H9 (cell line): ENCODE measurements around the gene RGS6. TPM values are rescaled to one million over a fixed set of nuclear protein-coding genes. Genes with fewer than 3 reads are reported as not detected.

Experiments used
- DNase-seq: peaks from one replicate; pipeline ENCODE4 v3.0.0-alpha.2; 2017
- H2AFZ ChIP-seq: one replicate; pipeline ENCODE4 v1.6.1; 2013; ENCODE audit warnings: mild to moderate bottlenecking, low read length, control low read depth, moderate library complexity
- H2AK5ac ChIP-seq: 2 replicates; pipeline ENCODE4 v1.6.1; 2013; ENCODE audit warnings: low read length, control low read depth, mixed read lengths; ENCODE audit not compliant: insufficient read length
- H2BK120ac ChIP-seq: one replicate; pipeline ENCODE4 v1.6.1; 2013; ENCODE audit warnings: low read depth, mild to moderate bottlenecking, low read length, control low read depth, inconsistent platforms; ENCODE audit not compliant: poor library complexity, severe bottlenecking
- H2BK12ac ChIP-seq: 2 replicates; pipeline ENCODE4 v1.6.1; 2013; ENCODE audit warnings: low read length, control low read depth, mixed read lengths, low read depth; ENCODE audit not compliant: insufficient read length
- H2BK15ac ChIP-seq: 2 replicates; pipeline ENCODE4 v1.6.1; 2013; ENCODE audit warnings: low read depth, low read length, control low read depth
- H2BK20ac ChIP-seq: one replicate; pipeline ENCODE4 v1.6.1; 2013; ENCODE audit warnings: low read depth, mild to moderate bottlenecking, low read length, control low read depth, inconsistent platforms; ENCODE audit not compliant: poor library complexity, severe bottlenecking
- H2BK5ac ChIP-seq: 2 replicates; pipeline ENCODE4 v1.6.1; 2013; ENCODE audit warnings: low read length, control low read depth, mixed read lengths; ENCODE audit not compliant: insufficient read length
- H3K14ac ChIP-seq: 2 replicates; pipeline ENCODE4 v1.6.1; 2013; ENCODE audit warnings: low read length, control low read depth; ENCODE audit not compliant: insufficient read depth
- H3K18ac ChIP-seq: 2 replicates; pipeline ENCODE4 v1.6.1; 2013; ENCODE audit warnings: low read depth, mild to moderate bottlenecking, mixed read lengths, low read length, control low read depth; ENCODE audit not compliant: insufficient read length
- H3K23ac ChIP-seq: 2 replicates; pipeline ENCODE4 v1.6.1; 2013; ENCODE audit warnings: low read length, control low read depth, mixed read lengths, low read depth; ENCODE audit not compliant: insufficient read length
- H3K23me2 ChIP-seq: 2 replicates; pipeline ENCODE4 v1.6.1; 2013; ENCODE audit warnings: low read depth, mild to moderate bottlenecking, mixed read lengths, low read length, control low read depth; ENCODE audit not compliant: insufficient read length, poor library complexity, severe bottlenecking
- H3K27ac ChIP-seq: 2 replicates; pipeline ENCODE4 v1.5.1; 2013; ENCODE audit warnings: low read length, control low read depth, mixed read lengths, low read depth; ENCODE audit not compliant: insufficient read length
- H3K27me3 ChIP-seq: 2 replicates; pipeline ENCODE4 v1.6.1; 2013; ENCODE audit warnings: low read length, control low read depth, inconsistent platforms; ENCODE audit not compliant: insufficient read depth
- H3K4ac ChIP-seq: 2 replicates; pipeline ENCODE4 v1.6.1; 2013; ENCODE audit warnings: low read depth, mild to moderate bottlenecking, control low read depth, inconsistent platforms, low read length, moderate library complexity
- H3K4me1 ChIP-seq: 2 replicates; pipeline ENCODE4 v1.6.1; 2013; ENCODE audit warnings: low read length, control low read depth, inconsistent platforms; ENCODE audit not compliant: insufficient read depth
- H3K4me2 ChIP-seq: 2 replicates; pipeline ENCODE4 v1.6.1; 2013; ENCODE audit warnings: low read length, control low read depth, mixed read lengths; ENCODE audit not compliant: insufficient read length, insufficient read depth
- H3K56ac ChIP-seq: 2 replicates; pipeline ENCODE4 v1.6.1; 2013; ENCODE audit warnings: low read depth, mild to moderate bottlenecking, mixed read lengths, low read length, control low read depth; ENCODE audit not compliant: insufficient read length
- H3K79me1 ChIP-seq: 2 replicates; pipeline ENCODE4 v1.6.1; 2013; ENCODE audit warnings: low read depth, mild to moderate bottlenecking, moderate library complexity, low read length, control low read depth, inconsistent platforms; ENCODE audit not compliant: insufficient read depth, poor library complexity, severe bottlenecking
- H3K79me2 ChIP-seq: 2 replicates; pipeline ENCODE4 v1.6.1; 2013; ENCODE audit warnings: low read length, control low read depth, inconsistent platforms; ENCODE audit not compliant: insufficient read depth
- H3K9ac ChIP-seq: 2 replicates; pipeline ENCODE4 v1.6.1; 2013; ENCODE audit warnings: low read length, control low read depth, mixed read lengths; ENCODE audit not compliant: insufficient read length; ENCODE audit errors: extremely low read depth
- H3K9me3 ChIP-seq: one replicate; pipeline ENCODE4 v1.6.1; 2013; ENCODE audit warnings: low read depth, low read length, inconsistent platforms; ENCODE audit not compliant: control insufficient read depth
- H3T11ph ChIP-seq: one replicate; pipeline ENCODE4 v1.6.1; 2013; ENCODE audit warnings: mild to moderate bottlenecking, low read length, control low read depth, inconsistent platforms
- H4K20me1 ChIP-seq: one replicate; pipeline ENCODE4 v1.6.1; 2013; ENCODE audit not compliant: control insufficient read depth, insufficient read length, insufficient read depth
- H4K5ac ChIP-seq: 2 replicates; pipeline ENCODE4 v1.6.1; 2013; ENCODE audit warnings: low read depth, mild to moderate bottlenecking, mixed read lengths, low read length, control low read depth; ENCODE audit not compliant: insufficient read length
- H4K8ac ChIP-seq: replicated peaks from 2 replicates; pipeline ENCODE4 v1.6.1; 2013; ENCODE audit warnings: low read length, control low read depth, mixed read lengths, low read depth; ENCODE audit not compliant: insufficient read length
- H4K91ac ChIP-seq: 2 replicates; pipeline ENCODE4 v1.6.1; 2013; ENCODE audit warnings: low read depth, mild to moderate bottlenecking, moderate library complexity, mixed read lengths, low read length, control low read depth; ENCODE audit not compliant: insufficient read length
- H3K27ac Mint-ChIP-seq, 3 experiments: 2 replicates in 2 of 3; 3 replicates in 1 of 3; pipeline ENCODE4 v1.8.0; 2020 to 2021; ENCODE audit warnings: mixed read lengths in 3 of 3, mild to moderate bottlenecking in 1 of 3, moderate library complexity in 1 of 3
- H3K27me3 Mint-ChIP-seq: 2 replicates; pipeline ENCODE4 v1.8.0; 2021; ENCODE audit warnings: low read depth, mild to moderate bottlenecking, moderate library complexity, mixed read lengths
- H3K36me3 Mint-ChIP-seq, 3 experiments: 2 replicates in 2 of 3; 3 replicates in 1 of 3; pipeline ENCODE4 v1.8.0; 2020 to 2021; ENCODE audit warnings: low read depth in 3 of 3, mixed read lengths in 3 of 3; ENCODE audit not compliant: insufficient read depth in 1 of 3
- H3K4me1 Mint-ChIP-seq, 2 experiments: 2 replicates each; pipeline ENCODE4 v1.8.0; 2020; ENCODE audit warnings: mixed read lengths in 2 of 2
- H3K4me3 Mint-ChIP-seq, 2 experiments: 2 replicates in 1 of 2; 3 replicates in 1 of 2; pipeline ENCODE4 v1.8.0; 2020 to 2021; ENCODE audit warnings: mild to moderate bottlenecking in 2 of 2, mixed read lengths in 2 of 2, moderate library complexity in 1 of 2
- H3K9me3 Mint-ChIP-seq, 2 experiments: 2 replicates in 1 of 2; 3 replicates in 1 of 2; pipeline ENCODE4 v1.8.0; 2020; ENCODE audit warnings: mild to moderate bottlenecking in 2 of 2, mixed read lengths in 2 of 2, moderate library complexity in 1 of 2
- WGBS: extraction: QIAGEN DNeasy Blood & Tissue Kit; methylation state at CpG from one replicate; pipeline ENCODE4 v1.1.7; 2013; ENCODE audit warnings: missing lambda C conversion rate, low lambda C conversion rate, mixed read lengths; ENCODE audit not compliant: insufficient read length; ENCODE audit errors: extremely low coverage; 5-methylcytosine and 5-hydroxymethylcytosine counted together
- total RNA-seq: library from RNA; stranded (reverse); gene quantifications from 2 replicates; pipeline ENCODE4 v1.2.1, GENCODE V29; 2021
- TF ChIP-seq, protein P1 (sequence below): fragments of 200-600 bp; sonication (generic); conservative IDR thresholded peaks from 3 replicates; pipeline ENCODE4 v1.8.0; 2021; ENCODE audit warnings: antibody characterized with exemption, mild to moderate bottlenecking

Gene RGS6
- total RNA-seq, 1 experiment from 2014 or later, result 3.0 TPM

DNA sequence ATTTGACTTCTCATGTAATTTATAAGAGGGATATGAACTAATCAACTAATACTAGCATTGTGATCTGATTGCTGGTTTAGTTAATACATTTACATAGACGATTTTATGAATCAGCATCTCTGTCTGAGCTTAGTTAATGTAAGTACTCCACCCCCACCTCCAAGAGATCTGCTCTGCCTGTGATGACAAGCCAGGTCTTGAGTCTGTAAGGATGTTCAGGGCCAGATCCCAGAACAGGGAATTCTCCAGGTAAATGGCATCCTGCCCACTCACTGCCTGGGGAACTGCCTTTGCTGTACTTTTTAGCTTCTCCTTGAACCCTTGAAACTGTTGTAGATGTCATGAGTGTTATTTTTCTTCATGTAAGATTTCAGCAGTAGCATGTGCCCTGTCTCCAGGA lies 289.8 kb downstream of the RGS6 start:
- Histone ChIP-seq H4K5ac (no peak overlapping the region), H2BK20ac (no peak overlapping the region)

More for the DNA sequence above, 289.8 kb downstream of the RGS6 start:
- Histone ChIP-seq H3K4me2 (no peak overlapping the region), H2BK5ac (no peak overlapping the region), H3K79me2 (no peaks in the 10 kb centered on the region), H3K9ac (no peak overlapping the region), H3K18ac (no peak overlapping the region), H3K23ac (no peak overlapping the region), H3K14ac (no peak overlapping the region), H2AFZ (no peak overlapping the region), H3K9me3 (no peaks in the 10 kb centered on the region), H3T11ph (no peak overlapping the region), H3K4me1 (no peaks in the 10 kb centered on the region), H2BK12ac (no peak overlapping the region), H4K20me1 (no peaks in the 10 kb centered on the region), H4K8ac (no peak overlapping the region), H3K79me1 (no peaks in the 10 kb centered on the region), H2AK5ac (no peak overlapping the region), H3K27me3 (no peaks in the 10 kb centered on the region), H3K4ac (no peak overlapping the region), H2BK120ac (no peak overlapping the region), H4K91ac (no peak overlapping the region), H3K23me2 (no peaks in the 10 kb centered on the region), H3K56ac (no peak overlapping the region), H2BK15ac (no peak overlapping the region), H3K27ac (no peak overlapping the region)
- Mint-ChIP-seq H3K4me1 (no peaks in the 10 kb centered on the region), H3K27me3 (no peaks in the 10 kb centered on the region), H3K4me3 (no peak overlapping the region), H3K36me3 (peaks cover 2 to 15% (median 14%) of the 10 kb centered on the region in 3 experiments), H3K27ac (no peak overlapping the region), H3K9me3 (peaks cover 15 to 29% of the 10 kb centered on the region in 2 experiments)
- WGBS, result no CpG with 5 or more reads among the region's 1 CpG
- no peak for DNase-seq
- TF ChIP-seq, protein P1, sequence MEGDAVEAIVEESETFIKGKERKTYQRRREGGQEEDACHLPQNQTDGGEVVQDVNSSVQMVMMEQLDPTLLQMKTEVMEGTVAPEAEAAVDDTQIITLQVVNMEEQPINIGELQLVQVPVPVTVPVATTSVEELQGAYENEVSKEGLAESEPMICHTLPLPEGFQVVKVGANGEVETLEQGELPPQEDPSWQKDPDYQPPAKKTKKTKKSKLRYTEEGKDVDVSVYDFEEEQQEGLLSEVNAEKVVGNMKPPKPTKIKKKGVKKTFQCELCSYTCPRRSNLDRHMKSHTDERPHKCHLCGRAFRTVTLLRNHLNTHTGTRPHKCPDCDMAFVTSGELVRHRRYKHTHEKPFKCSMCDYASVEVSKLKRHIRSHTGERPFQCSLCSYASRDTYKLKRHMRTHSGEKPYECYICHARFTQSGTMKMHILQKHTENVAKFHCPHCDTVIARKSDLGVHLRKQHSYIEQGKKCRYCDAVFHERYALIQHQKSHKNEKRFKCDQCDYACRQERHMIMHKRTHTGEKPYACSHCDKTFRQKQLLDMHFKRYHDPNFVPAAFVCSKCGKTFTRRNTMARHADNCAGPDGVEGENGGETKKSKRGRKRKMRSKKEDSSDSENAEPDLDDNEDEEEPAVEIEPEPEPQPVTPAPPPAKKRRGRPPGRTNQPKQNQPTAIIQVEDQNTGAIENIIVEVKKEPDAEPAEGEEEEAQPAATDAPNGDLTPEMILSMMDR, result no peak
